WTC11 (cell line): ENCODE data around the gene ARSH. TPM values are rescaled to one million over a fixed set of nuclear protein-coding genes. Genes with fewer than 3 reads are reported as not detected.

Source experiments
- ATAC-seq: fragments of 200-7000 bp; cut with Tn5 transposase; 2 replicates; pipeline ENCODE4 v1.10.0; 2021; ENCODE audit warnings: mild to moderate bottlenecking, moderate library complexity
- CTCF ChIA-PET: fragments of 300-600 bp; sonication (Branson Sonifier 250); formaldehyde crosslinking; loops from one replicate; lab custom pipeline; 2021; ENCODE audit warnings: antibody characterized with exemption; lab: Charles Lee
- POLR2A ChIA-PET: fragments of 350-600 bp; sonication (Branson Sonifier 250); formaldehyde crosslinking; loops from one replicate; lab custom pipeline; 2021; ENCODE audit warnings: antibody characterized with exemption; lab: Charles Lee
- DNase-seq: peaks from one replicate; pipeline ENCODE4 v3.0.0; 2021; ENCODE audit warnings: low spot score
- H3K27ac Mint-ChIP-seq: 2 replicates; pipeline ENCODE4 v1.8.0; 2021; ENCODE audit warnings: mixed read lengths
- H3K27me3 Mint-ChIP-seq: 2 replicates; pipeline ENCODE4 v1.8.0; 2021; ENCODE audit warnings: low read depth, mild to moderate bottlenecking, moderate library complexity, mixed read lengths
- H3K36me3 Mint-ChIP-seq: 2 replicates; pipeline ENCODE4 v1.8.0; 2021; ENCODE audit warnings: mixed read lengths
- H3K4me1 Mint-ChIP-seq: 2 replicates; pipeline ENCODE4 v1.8.0; 2022; ENCODE audit warnings: mixed read lengths
- H3K4me3 Mint-ChIP-seq: 2 replicates; pipeline ENCODE4 v1.8.0; 2021; ENCODE audit warnings: mild to moderate bottlenecking, moderate library complexity, mixed read lengths
- H3K9me3 Mint-ChIP-seq: 2 replicates; pipeline ENCODE4 v1.8.0; 2021; ENCODE audit warnings: mixed read lengths
- CDX4 ChIP-seq: fragments of 250-450 bp; sonication (Bioruptor Pico); IDR thresholded peaks from 2 replicates; pipeline ENCODE4 v1.9.0; 2021; ENCODE audit warnings: moderate library complexity, mild to moderate bottlenecking, inconsistent platforms, borderline replicate concordance
- CTCF ChIP-seq: fragments of 200-600 bp; IDR thresholded peaks from 2 replicates; pipeline ENCODE4 v1.8.0; 2022; ENCODE audit warnings: antibody characterized with exemption
- E2F5 ChIP-seq: sonication (generic); formaldehyde crosslinking; IDR thresholded peaks from 2 replicates; pipeline ENCODE4 v1.8.1; 2022; ENCODE audit warnings: mild to moderate bottlenecking, moderate library complexity, missing genetic modification reagents
- FOXK1 ChIP-seq: sonication (generic); formaldehyde crosslinking; IDR thresholded peaks from 2 replicates; pipeline ENCODE4 v1.8.0; 2022; ENCODE audit warnings: mild to moderate bottlenecking, moderate library complexity, missing genetic modification reagents
- IRF2 ChIP-seq: sonication (generic); formaldehyde crosslinking; IDR thresholded peaks from 2 replicates; pipeline ENCODE4 v1.8.0; 2022; ENCODE audit warnings: low read depth, missing genetic modification reagents, borderline replicate concordance
- RELA ChIP-seq: sonication (generic); formaldehyde crosslinking; IDR thresholded peaks from 2 replicates; pipeline ENCODE4 v1.8.1; 2022; ENCODE audit warnings: missing genetic modification reagents, mild to moderate bottlenecking, borderline replicate concordance
- SMAD3 ChIP-seq: sonication (generic); formaldehyde crosslinking; IDR thresholded peaks from 2 replicates; pipeline ENCODE4 v1.8.0; 2022; ENCODE audit warnings: missing genetic modification reagents, mild to moderate bottlenecking, borderline replicate concordance
- ZBTB43 ChIP-seq: sonication (generic); formaldehyde crosslinking; IDR thresholded peaks from 2 replicates; pipeline ENCODE4 v1.8.1; 2023; ENCODE audit warnings: mild to moderate bottlenecking, missing genetic modification reagents
- ZMAT4 ChIP-seq: fragments of 250-450 bp; sonication (Bioruptor Pico); IDR thresholded peaks from 2 replicates; pipeline ENCODE4 v1.9.0; 2021; ENCODE audit warnings: mild to moderate bottlenecking
- ZNF121 ChIP-seq: sonication (generic); formaldehyde crosslinking; IDR thresholded peaks from 2 replicates; pipeline ENCODE4 v1.8.0; 2023; ENCODE audit warnings: missing genetic modification reagents
- ZNF263 ChIP-seq: sonication (generic); formaldehyde crosslinking; IDR thresholded peaks from 2 replicates; pipeline ENCODE4 v1.8.1; 2022; ENCODE audit warnings: low read depth, mild to moderate bottlenecking, moderate library complexity, missing genetic modification reagents
- ZNF416 ChIP-seq: fragments of 250-450 bp; sonication (Bioruptor Pico); IDR thresholded peaks from 2 replicates; pipeline ENCODE4 v1.9.0; 2021; ENCODE audit warnings: mild to moderate bottlenecking, inconsistent platforms
- ZNF512 ChIP-seq: sonication (generic); formaldehyde crosslinking; IDR thresholded peaks from 2 replicates; pipeline ENCODE4 v1.8.1; 2022; ENCODE audit warnings: missing genetic modification reagents, borderline replicate concordance
- total RNA-seq: library from RNA; stranded (reverse); gene quantifications from 3 replicates; pipeline ENCODE4 v1.2.3, GENCODE V29; 2021

Gene ARSH
- total RNA-seq, 1 experiment from 2014 or later = not detected

GRCh38 chrX:3066555-3066954 is 60.2 kb downstream of the ARSH start (continued):
- TF ChIP-seq E2F5 (no peak), ZNF263 (CRISPR knock-in tag) (no peak), ZBTB43 (CRISPR knock-in tag) (no peak), FOXK1 (no peak), ZNF416 (CRISPR knock-in tag) (no peak), SMAD3 (CRISPR knock-in tag) (no peak), RELA (CRISPR knock-in tag) (no peak), ZMAT4 (CRISPR knock-in tag) (no peak), CDX4 (no peak)

GRCh38 chrX:3075959-3076358 is 69.6 kb downstream of the ARSH start:
- peak; percentile 77 for TF ChIP-seq ZNF512
- no peak for TF ChIP-seq CTCF
- no peak for TF ChIP-seq IRF2 (CRISPR knock-in tag)
- TF ChIP-seq, all 79 proteins: peak for 1
- ChIA-PET POLR2A (no interaction called here), CTCF (no interaction called here)
- no peaks in the 10 kb centered on the region for H3K9me3 Mint-ChIP-seq
- H3K4me3 Mint-ChIP-seq = peak overlapping the region; percentile 26; the same call in 1 of the 2 replicates
- no peak overlapping the region for H3K27ac Mint-ChIP-seq
- no peaks in the 10 kb centered on the region for H3K36me3 Mint-ChIP-seq
- H3K4me1 Mint-ChIP-seq = peaks cover 7% of the 10 kb centered on the region
- ATAC-seq (no peak), DNase-seq (no peak)
- H3K27me3 Mint-ChIP-seq = peaks cover 12% of the 10 kb centered on the region

GRCh38 chrX:3076416-3076991 is 70.2 kb downstream of the ARSH start:
- no peaks in the 10 kb centered on the region for H3K9me3 Mint-ChIP-seq
- ATAC-seq (peak; percentile 88), DNase-seq (peak; percentile 45)
- H3K36me3 Mint-ChIP-seq = no peaks in the 10 kb centered on the region
- POLR2A ChIA-PET = no interaction called here
- H3K4me3 Mint-ChIP-seq = peak overlapping the region; percentile 26; the same call in 1 of the 2 replicates
- peak; percentile 90 for TF ChIP-seq ZNF121 (CRISPR knock-in tag)
- TF ChIP-seq CDX4 = no peak
- TF ChIP-seq ZMAT4 (CRISPR knock-in tag) = no peak
- TF ChIP-seq, all 79 proteins: peak for 1
- peaks cover 12% of the 10 kb centered on the region for H3K27me3 Mint-ChIP-seq
- H3K27ac Mint-ChIP-seq = no peak overlapping the region
- H3K4me1 Mint-ChIP-seq = peaks cover 7% of the 10 kb centered on the region
- CTCF ChIA-PET = no interaction called here

Other genes starting within 250 kb of the ARSH start
- gene GYG2, start 177.6 kb upstream of the ARSH start, total RNA-seq = 47.6 to 53.6 TPM (median 52.8 TPM) in 3 replicates
- 3.0 to 6.3 TPM (median 6.0 TPM) in 3 replicates for gene ARSD, start 77.2 kb upstream of the ARSH start, total RNA-seq
- not detected in 3 replicates for gene ARSF, start 34.9 kb downstream of the ARSH start, total RNA-seq